ENCODE data around the gene ADAM12.

The ADAM12 gene

GRCh38 chr10:126041117-126041516 is 347.2 kb downstream of the ADAM12 start (continued):
- TF ChIP-seq, protein P1, sequence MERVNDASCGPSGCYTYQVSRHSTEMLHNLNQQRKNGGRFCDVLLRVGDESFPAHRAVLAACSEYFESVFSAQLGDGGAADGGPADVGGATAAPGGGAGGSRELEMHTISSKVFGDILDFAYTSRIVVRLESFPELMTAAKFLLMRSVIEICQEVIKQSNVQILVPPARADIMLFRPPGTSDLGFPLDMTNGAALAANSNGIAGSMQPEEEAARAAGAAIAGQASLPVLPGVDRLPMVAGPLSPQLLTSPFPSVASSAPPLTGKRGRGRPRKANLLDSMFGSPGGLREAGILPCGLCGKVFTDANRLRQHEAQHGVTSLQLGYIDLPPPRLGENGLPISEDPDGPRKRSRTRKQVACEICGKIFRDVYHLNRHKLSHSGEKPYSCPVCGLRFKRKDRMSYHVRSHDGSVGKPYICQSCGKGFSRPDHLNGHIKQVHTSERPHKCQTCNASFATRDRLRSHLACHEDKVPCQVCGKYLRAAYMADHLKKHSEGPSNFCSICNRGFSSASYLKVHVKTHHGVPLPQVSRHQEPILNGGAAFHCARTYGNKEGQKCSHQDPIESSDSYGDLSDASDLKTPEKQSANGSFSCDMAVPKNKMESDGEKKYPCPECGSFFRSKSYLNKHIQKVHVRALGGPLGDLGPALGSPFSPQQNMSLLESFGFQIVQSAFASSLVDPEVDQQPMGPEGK (CRISPR knock-in tag; IDR thresholded peaks at IDR 0.05; ENCODE audit: borderline replicate concordance), result no peak

DNA sequence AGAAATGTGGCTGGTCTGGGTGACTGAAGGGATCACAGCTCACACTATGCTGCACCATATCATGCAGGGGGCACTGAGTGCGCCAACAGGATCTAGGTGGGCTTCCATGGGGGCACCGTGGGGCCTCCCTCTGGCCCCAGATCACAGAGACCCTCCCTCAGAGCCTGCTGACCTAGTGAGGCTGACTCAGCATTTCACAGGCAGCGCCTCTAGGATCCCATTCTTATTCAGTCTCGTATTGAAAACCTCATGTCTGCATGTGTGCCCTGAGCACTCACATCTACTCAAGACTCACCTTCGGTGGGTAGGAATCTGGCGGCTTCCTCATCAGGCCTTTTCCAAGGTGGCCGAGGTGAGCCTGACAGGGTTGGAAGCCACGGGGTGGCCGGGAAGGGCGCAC is 350.3 kb downstream of the ADAM12 start:
- no peak for ATAC-seq
- TF ChIP-seq TCF4 (CRISPR knock-in tag; IDR thresholded peaks at IDR 0.05; ENCODE audit: borderline replicate concordance) (no peak), ZFP30 (CRISPR knock-in tag; IDR thresholded peaks at IDR 0.05) (no peak), TOX (CRISPR knock-in tag; IDR thresholded peaks at IDR 0.05; ENCODE audit: borderline replicate concordance) (no peak), CSRNP3 (CRISPR knock-in tag; IDR thresholded peaks at IDR 0.05) (no peak), OSR1 (CRISPR knock-in tag; IDR thresholded peaks at IDR 0.05) (no peak), ESRRG (CRISPR knock-in tag; IDR thresholded peaks at IDR 0.05) (no peak), ZNF8 (CRISPR knock-in tag; IDR thresholded peaks at IDR 0.05) (no peak), TSHZ2 (CRISPR knock-in tag; IDR thresholded peaks at IDR 0.05) (no peak), RARB (CRISPR knock-in tag; IDR thresholded peaks at IDR 0.05) (no peak), ZFP3 (CRISPR knock-in tag; IDR thresholded peaks at IDR 0.05) (no peak)
- TF ChIP-seq, protein P1 (CRISPR knock-in tag; IDR thresholded peaks at IDR 0.05; ENCODE audit: borderline replicate concordance), result no peak
- TF ChIP-seq, protein P2, sequence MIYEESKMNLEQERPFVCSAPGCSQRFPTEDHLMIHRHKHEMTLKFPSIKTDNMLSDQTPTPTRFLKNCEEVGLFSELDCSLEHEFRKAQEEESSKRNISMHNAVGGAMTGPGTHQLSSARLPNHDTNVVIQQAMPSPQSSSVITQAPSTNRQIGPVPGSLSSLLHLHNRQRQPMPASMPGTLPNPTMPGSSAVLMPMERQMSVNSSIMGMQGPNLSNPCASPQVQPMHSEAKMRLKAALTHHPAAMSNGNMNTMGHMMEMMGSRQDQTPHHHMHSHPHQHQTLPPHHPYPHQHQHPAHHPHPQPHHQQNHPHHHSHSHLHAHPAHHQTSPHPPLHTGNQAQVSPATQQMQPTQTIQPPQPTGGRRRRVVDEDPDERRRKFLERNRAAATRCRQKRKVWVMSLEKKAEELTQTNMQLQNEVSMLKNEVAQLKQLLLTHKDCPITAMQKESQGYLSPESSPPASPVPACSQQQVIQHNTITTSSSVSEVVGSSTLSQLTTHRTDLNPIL (CRISPR knock-in tag; IDR thresholded peaks at IDR 0.05; ENCODE audit: low read depth), result no peak

- TF ChIP-seq TSHZ2 (CRISPR knock-in tag; IDR thresholded peaks at IDR 0.05) (no peak), ARNTL (CRISPR knock-in tag; IDR thresholded peaks at IDR 0.05; ENCODE audit: borderline replicate concordance, low read depth) (no peak), ZC3H10 (CRISPR knock-in tag; IDR thresholded peaks at IDR 0.05) (no peak), ZNF8 (CRISPR knock-in tag; IDR thresholded peaks at IDR 0.05) (no peak), TOX (CRISPR knock-in tag; IDR thresholded peaks at IDR 0.05; ENCODE audit: borderline replicate concordance) (no peak)
- no peak for ATAC-seq
These were observed 351.8 kb downstream of the ADAM12 start for GRCh38 chr10:126036515-126036914.

- ATAC-seq, result no peak
- TF ChIP-seq ZFP30 (CRISPR knock-in tag; IDR thresholded peaks at IDR 0.05) (no peak), PPARA (CRISPR knock-in tag; IDR thresholded peaks at IDR 0.05; ENCODE audit: borderline replicate concordance) (no peak), TSHZ2 (CRISPR knock-in tag; IDR thresholded peaks at IDR 0.05) (no peak)
These were observed 353.7 kb downstream of the ADAM12 start for GRCh38 chr10:126034586-126034985.
